Caco-2 (cell line): ENCODE measurements around the gene USP34. TPM values are rescaled to one million over a fixed set of nuclear protein-coding genes. Genes with fewer than 3 reads are reported as not detected.

ENCODE experiments used
- BruUV-seq: library from RNA; stranded (reverse); fragments of 400-500 nt; replicated peaks from 2 replicates; lab custom pipeline; 2021; lab: Mats Ljungman, UMichigan
- CTCF ChIA-PET: fragments of 300-600 bp; sonication (Branson Sonifier 250); formaldehyde crosslinking; loops from one replicate; lab custom pipeline; 2022; ENCODE audit warnings: antibody characterized with exemption; lab: Charles Lee
- POLR2A ChIA-PET: fragments of 300-600 bp; sonication (Branson Sonifier 250); formaldehyde crosslinking; loops from one replicate; lab custom pipeline; 2022; ENCODE audit warnings: antibody characterized with exemption; lab: Charles Lee
- DNase-seq, 2 experiments: peaks; one replicate each; pipeline versions ENCODE4 v3.0.0 to v3.0.0-alpha.2; 2020 to 2022
- H3K27me3 ChIP-seq: replicated peaks from 2 replicates; pipeline ENCODE4 v1.6.0; 2011; ENCODE audit warnings: low read length; ENCODE audit not compliant: control insufficient read depth, insufficient read depth
- H3K36me3 ChIP-seq: 2 replicates; pipeline ENCODE4 v1.5.1; 2011; ENCODE audit warnings: low read length; ENCODE audit not compliant: control insufficient read depth, insufficient read depth
- H3K4me1 ChIP-seq: fragments of 250-450 bp; sonication (Bioruptor Pico); 2 replicates; pipeline ENCODE4 v1.5.1; 2020; ENCODE audit warnings: mild to moderate bottlenecking
- H3K4me3 ChIP-seq: 2 replicates; pipeline ENCODE4 v1.5.1; 2011; ENCODE audit warnings: low read depth, mild to moderate bottlenecking, control low read depth, low read length
- H3K9me3 ChIP-seq: fragments of 250-450 bp; sonication (Bioruptor Pico); 2 replicates; pipeline ENCODE4 v1.5.1; 2020; ENCODE audit warnings: mild to moderate bottlenecking, moderate library complexity
- H3K27ac Mint-ChIP-seq: one replicate; pipeline ENCODE4 v1.8.0; 2022; ENCODE audit warnings: mixed read lengths; ENCODE audit not compliant: unreplicated experiment
- H3K27me3 Mint-ChIP-seq: one replicate; pipeline ENCODE4 v1.8.0; 2022; ENCODE audit warnings: mixed read lengths; ENCODE audit not compliant: insufficient read depth, unreplicated experiment
- H3K36me3 Mint-ChIP-seq: one replicate; pipeline ENCODE4 v1.8.0; 2022; ENCODE audit warnings: mild to moderate bottlenecking, mixed read lengths; ENCODE audit not compliant: insufficient read depth, unreplicated experiment
- H3K4me1 Mint-ChIP-seq: one replicate; pipeline ENCODE4 v1.8.0; 2022; ENCODE audit warnings: low read depth, mixed read lengths; ENCODE audit not compliant: unreplicated experiment
- H3K4me3 Mint-ChIP-seq: one replicate; pipeline ENCODE4 v1.8.0; 2022; ENCODE audit warnings: mild to moderate bottlenecking, moderate library complexity, mixed read lengths; ENCODE audit not compliant: unreplicated experiment
- H3K9me3 Mint-ChIP-seq: one replicate; pipeline ENCODE4 v1.8.0; 2022; ENCODE audit warnings: mixed read lengths; ENCODE audit not compliant: unreplicated experiment
- CTCF ChIP-seq, 2 experiments: fragments of 200-600 bp in 1 of 2; IDR thresholded peaks; 1 replicate in 1 of 2; 2 replicates in 1 of 2; pipeline versions ENCODE4 v1.5.1 to v1.8.0; 2011 to 2022; ENCODE audit warnings: antibody characterized with exemption in 1 of 2, control low read depth in 1 of 2, inconsistent platforms in 1 of 2, low read depth in 1 of 2, low read length in 1 of 2, mild to moderate bottlenecking in 1 of 2, moderate library complexity in 1 of 2; ENCODE audit not compliant: insufficient read depth in 1 of 2, severe bottlenecking in 1 of 2, unreplicated experiment in 1 of 2
- intact Hi-C: fragments of 100-400 bp; cut with micrococcal nuclease; formaldehyde crosslinking; loops from one replicate; pipeline ENCODE4 v1.10.0; 2022; ENCODE audit not compliant: unreplicated experiment
- total RNA-seq: library from RNA; stranded (reverse); gene quantifications from 2 replicates; pipeline ENCODE4 v1.2.3, GENCODE V29; 2022

USP34 gene
- total RNA-seq, 1 experiment from 2014 or later = 100 TPM

GRCh38 chr2:61411109-61411508 lies 59.8 kb downstream of the USP34 start:
- TF ChIP-seq CTCF (IDR thresholded peaks at IDR 0.05; ENCODE audit: insufficient read depth in 1 of 2, low read depth in 1 of 2, low read length in 1 of 2, severe bottlenecking in 1 of 2, unreplicated experiment in 1 of 2) = no peak
- intact Hi-C loops = no loop called here
- Histone ChIP-seq H3K36me3 (no peaks in the 10 kb centered on the region), H3K27me3 (no peaks in the 10 kb centered on the region), H3K4me3 (no peak overlapping the region), H3K4me1 (0 out of 2 replicates have a peak, but pooled peaks cover 6% of the 10 kb centered on the region), H3K9me3 (no peaks in the 10 kb centered on the region)
- Mint-ChIP-seq H3K4me1 (no peaks in the 10 kb centered on the region), H3K4me3 (no peak overlapping the region), H3K27me3 (no peaks in the 10 kb centered on the region), H3K27ac (no peak overlapping the region), H3K9me3 (no peaks in the 10 kb centered on the region), H3K36me3 (peaks cover 34% of the 10 kb centered on the region)
- ChIA-PET CTCF (no interaction called here), POLR2A (interaction anchor here (0.6 to 0.8 kb wide), 2 partner anchors 15 to 100 kb away, joined by 5 to 7 read pairs; no protein-coding TSS in a partner anchor)
- no TSS peak for BruUV-seq
- DNase-seq = no peak

- Mint-ChIP-seq H3K27ac (no peak overlapping the region), H3K4me3 (no peak overlapping the region), H3K27me3 (no peaks in the 10 kb centered on the region), H3K4me1 (no peaks in the 10 kb centered on the region), H3K9me3 (no peaks in the 10 kb centered on the region), H3K36me3 (peaks cover 41% of the 10 kb centered on the region)
- no peak for TF ChIP-seq CTCF (IDR thresholded peaks at IDR 0.05; ENCODE audit: insufficient read depth in 1 of 2, low read depth in 1 of 2, low read length in 1 of 2, severe bottlenecking in 1 of 2, unreplicated experiment in 1 of 2)
- no peaks in the 10 kb centered on the region for H3K9me3 ChIP-seq
- no peak for DNase-seq
- ChIA-PET POLR2A (interaction anchor here (0.6 kb wide), 1 partner anchor 101 kb away, joined by 5 read pairs; no protein-coding TSS in a partner anchor), CTCF (interaction anchor here (0.6 kb wide), 1 partner anchor 23 kb away, joined by 3 read pairs; no protein-coding TSS in a partner anchor)
- no peaks in the 10 kb centered on the region for H3K36me3 ChIP-seq
- no peaks in the 10 kb centered on the region for H3K27me3 ChIP-seq
- no TSS peak for BruUV-seq
- 0 out of 2 replicates have a peak, but pooled peaks cover 6% of the 10 kb centered on the region for H3K4me1 ChIP-seq
- no peak overlapping the region for H3K4me3 ChIP-seq
- intact Hi-C loops = no loop called here
These were observed 60.7 kb downstream of the USP34 start for GRCh38 chr2:61410185-61410584.

GRCh38 chr2:61405813-61406212 lies 65.1 kb downstream of the USP34 start:
- no peaks in the 10 kb centered on the region for H3K4me1 Mint-ChIP-seq
- intact Hi-C loops = no loop called here
- H3K27me3 Mint-ChIP-seq = no peaks in the 10 kb centered on the region
- no TSS peak for BruUV-seq
- Histone ChIP-seq H3K4me3 (no peak overlapping the region), H3K4me1 (no peaks in the 10 kb centered on the region), H3K27me3 (no peaks in the 10 kb centered on the region), H3K36me3 (no peaks in the 10 kb centered on the region), H3K9me3 (no peaks in the 10 kb centered on the region)
- POLR2A ChIA-PET = no interaction called here
- peak overlapping the region; percentile 36 for H3K27ac Mint-ChIP-seq
- no peak for TF ChIP-seq CTCF (IDR thresholded peaks at IDR 0.05; ENCODE audit: insufficient read depth in 1 of 2, low read depth in 1 of 2, low read length in 1 of 2, severe bottlenecking in 1 of 2, unreplicated experiment in 1 of 2)
- no peak for DNase-seq
- H3K9me3 Mint-ChIP-seq = no peaks in the 10 kb centered on the region
- H3K36me3 Mint-ChIP-seq = peaks cover 37% of the 10 kb centered on the region
- no peak overlapping the region for H3K4me3 Mint-ChIP-seq
- CTCF ChIA-PET = no interaction called here
